Measurements from ENCODE around the gene ATP13A4. TPM values are rescaled to one million over a fixed set of nuclear protein-coding genes. Genes with fewer than 3 reads are reported as not detected.

Gene ATP13A4
- total RNA-seq, 1 experiment from 2014 or later: 0.22 TPM

DNA sequence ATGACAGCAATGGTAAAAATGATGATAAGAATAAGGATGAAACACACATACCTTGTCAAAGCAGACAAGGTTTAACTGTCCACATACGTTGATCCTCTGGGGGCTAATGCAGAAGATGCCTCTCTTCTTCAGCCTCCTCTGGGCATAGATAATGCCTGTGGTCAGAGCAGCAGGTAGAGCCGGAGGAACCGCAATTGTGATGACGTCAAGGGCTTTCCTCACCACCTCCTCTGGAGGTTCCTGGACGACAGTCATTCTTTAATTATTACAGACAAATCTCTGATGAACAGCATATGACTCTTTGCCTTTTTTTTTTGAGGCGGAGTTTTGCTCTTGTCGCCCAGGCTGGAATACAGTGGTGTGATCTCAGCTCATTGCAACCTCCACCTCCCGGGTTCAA, 89.8 kb downstream of the ATP13A4 start:
- ChIA-PET CTCF (no interaction called here), POLR2A (ENCODE audit: unreplicated experiment) (interaction anchor here (0.6 kb wide), 1 partner anchor 31 kb away, joined by 3 read pairs; no protein-coding TSS in a partner anchor)
- no peak overlapping the region for H3K4me3 ChIP-seq
- intact Hi-C loops (cut with micrococcal nuclease; ENCODE audit: unreplicated experiment): loop anchor here (5.0 to 10.0 kb wide), 3 partner anchors 850 to 937 kb away; no protein-coding TSS in a partner anchor
- H2AFZ ChIP-seq: no peak overlapping the region
- H3K79me2 ChIP-seq (ENCODE audit: low read depth): no peaks in the 10 kb centered on the region
- H3F3A ChIP-seq (ENCODE audit: insufficient read depth, low read depth): no peaks in the 10 kb centered on the region
- no peaks in the 10 kb centered on the region for H3K9me2 ChIP-seq (ENCODE audit: insufficient read depth)
- no peaks in the 10 kb centered on the region for H4K20me1 ChIP-seq (ENCODE audit: insufficient read depth)
- H3K4me2 ChIP-seq: no peak overlapping the region
- BruUV-seq (replicated peaks): no TSS peak
- H3K27ac ChIP-seq: no peak overlapping the region
- H3K27me3 ChIP-seq (ENCODE audit: insufficient read depth, low read depth): peaks cover 16% of the 10 kb centered on the region; the same call in 1 of the 2 replicates
- no peaks in the 10 kb centered on the region for H3K9me3 ChIP-seq (ENCODE audit: insufficient read depth, low read depth)
- no peak for DNase-seq
- H3K4me1 ChIP-seq (replicated peaks; ENCODE audit: insufficient read depth): no peaks in the 10 kb centered on the region
- H3K36me3 ChIP-seq (ENCODE audit: low read depth): no peaks in the 10 kb centered on the region
- TF ChIP-seq EZH2 (IDR thresholded peaks at IDR 0.05; ENCODE audit: low read depth): no peak
- TF ChIP-seq, protein P1, sequence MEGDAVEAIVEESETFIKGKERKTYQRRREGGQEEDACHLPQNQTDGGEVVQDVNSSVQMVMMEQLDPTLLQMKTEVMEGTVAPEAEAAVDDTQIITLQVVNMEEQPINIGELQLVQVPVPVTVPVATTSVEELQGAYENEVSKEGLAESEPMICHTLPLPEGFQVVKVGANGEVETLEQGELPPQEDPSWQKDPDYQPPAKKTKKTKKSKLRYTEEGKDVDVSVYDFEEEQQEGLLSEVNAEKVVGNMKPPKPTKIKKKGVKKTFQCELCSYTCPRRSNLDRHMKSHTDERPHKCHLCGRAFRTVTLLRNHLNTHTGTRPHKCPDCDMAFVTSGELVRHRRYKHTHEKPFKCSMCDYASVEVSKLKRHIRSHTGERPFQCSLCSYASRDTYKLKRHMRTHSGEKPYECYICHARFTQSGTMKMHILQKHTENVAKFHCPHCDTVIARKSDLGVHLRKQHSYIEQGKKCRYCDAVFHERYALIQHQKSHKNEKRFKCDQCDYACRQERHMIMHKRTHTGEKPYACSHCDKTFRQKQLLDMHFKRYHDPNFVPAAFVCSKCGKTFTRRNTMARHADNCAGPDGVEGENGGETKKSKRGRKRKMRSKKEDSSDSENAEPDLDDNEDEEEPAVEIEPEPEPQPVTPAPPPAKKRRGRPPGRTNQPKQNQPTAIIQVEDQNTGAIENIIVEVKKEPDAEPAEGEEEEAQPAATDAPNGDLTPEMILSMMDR (conservative IDR thresholded peaks at IDR 0.05): no peak

GRCh38 chr3:193457526-193457925, 97.2 kb downstream of the ATP13A4 start:
- TF ChIP-seq, protein P1 (conservative IDR thresholded peaks at IDR 0.05): no peak
- TF ChIP-seq EZH2 (IDR thresholded peaks at IDR 0.05; ENCODE audit: low read depth): no peak
- ChIA-PET POLR2A (ENCODE audit: unreplicated experiment) (no interaction called here), CTCF (interaction anchor here (0.6 kb wide), 1 partner anchor 1540 kb away, joined by 3 read pairs; no protein-coding TSS in a partner anchor)
- intact Hi-C loops (cut with micrococcal nuclease; ENCODE audit: unreplicated experiment): no loop called here
- H3K27me3 ChIP-seq (ENCODE audit: insufficient read depth, low read depth): peaks cover 27% of the 10 kb centered on the region; the same call in 1 of the 2 replicates
- no peak overlapping the region for H2AFZ ChIP-seq
- no peak overlapping the region for H3K27ac ChIP-seq
- H4K20me1 ChIP-seq (ENCODE audit: insufficient read depth): no peaks in the 10 kb centered on the region
- H3K4me1 ChIP-seq (replicated peaks; ENCODE audit: insufficient read depth): no peaks in the 10 kb centered on the region
- H3K36me3 ChIP-seq (ENCODE audit: low read depth): no peaks in the 10 kb centered on the region
- H3K79me2 ChIP-seq (ENCODE audit: low read depth): no peaks in the 10 kb centered on the region
- no peaks in the 10 kb centered on the region for H3K9me2 ChIP-seq (ENCODE audit: insufficient read depth)
- H3K4me3 ChIP-seq: no peak overlapping the region
- H3K9me3 ChIP-seq (ENCODE audit: insufficient read depth, low read depth): no peaks in the 10 kb centered on the region
- BruUV-seq (replicated peaks): no TSS peak
- no peak for DNase-seq
- H3F3A ChIP-seq (ENCODE audit: insufficient read depth, low read depth): no peaks in the 10 kb centered on the region
- no peak overlapping the region for H3K4me2 ChIP-seq

DNA sequence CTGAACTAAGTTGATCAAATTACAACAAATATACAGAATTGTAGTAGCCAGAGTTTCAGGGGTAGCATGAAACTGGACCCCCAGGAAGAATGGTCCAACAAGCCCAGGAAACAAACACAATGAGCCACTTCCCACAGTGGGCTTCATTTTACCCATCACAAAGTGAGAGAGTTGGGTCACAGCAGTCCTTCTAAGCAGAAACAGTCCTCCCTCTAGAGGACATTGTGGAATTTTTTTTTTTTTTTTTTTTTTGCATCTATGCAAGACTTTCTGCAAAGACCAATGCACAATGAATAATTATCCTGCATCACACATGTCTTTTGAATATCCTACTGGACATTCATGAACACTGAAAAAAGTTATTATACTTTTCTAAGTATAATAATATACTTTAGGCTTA, 102.4 kb downstream of the ATP13A4 start:
- POLR2A ChIA-PET (ENCODE audit: unreplicated experiment): no interaction called here
- DNase-seq: no peak
- H4K20me1 ChIP-seq (ENCODE audit: insufficient read depth): no peaks in the 10 kb centered on the region
- H3F3A ChIP-seq (ENCODE audit: insufficient read depth, low read depth): no peaks in the 10 kb centered on the region
- CTCF ChIA-PET: no interaction called here
- H3K36me3 ChIP-seq (ENCODE audit: low read depth): no peaks in the 10 kb centered on the region
- H3K9me3 ChIP-seq (ENCODE audit: insufficient read depth, low read depth): no peaks in the 10 kb centered on the region
- H3K27ac ChIP-seq: no peak overlapping the region
- H3K79me2 ChIP-seq (ENCODE audit: low read depth): no peaks in the 10 kb centered on the region
- no peak overlapping the region for H3K4me2 ChIP-seq
- H3K27me3 ChIP-seq (ENCODE audit: insufficient read depth, low read depth): peaks cover 36% of the 10 kb centered on the region; the same call in 1 of the 2 replicates
- H3K4me3 ChIP-seq: no peak overlapping the region
- H3K4me1 ChIP-seq (replicated peaks; ENCODE audit: insufficient read depth): no peaks in the 10 kb centered on the region
- no TSS peak for BruUV-seq (replicated peaks)
- intact Hi-C loops (cut with micrococcal nuclease; ENCODE audit: unreplicated experiment): loop anchor here (1.0 kb wide), 1 partner anchor 636 kb away; no protein-coding TSS in a partner anchor
- no peak overlapping the region for H2AFZ ChIP-seq
- TF ChIP-seq EZH2 (IDR thresholded peaks at IDR 0.05; ENCODE audit: low read depth): no peak
- TF ChIP-seq, protein P1 (conservative IDR thresholded peaks at IDR 0.05): peak; percentile 54; the same call in 1 of the 2 replicates
- no peaks in the 10 kb centered on the region for H3K9me2 ChIP-seq (ENCODE audit: insufficient read depth)

Measured in PC-9 (cell line).